ENCODE results near the gene OPA1. TPM values are rescaled to one million over a fixed set of nuclear protein-coding genes. Genes with fewer than 3 reads are reported as not detected.

Gene OPA1
- total and polyA plus RNA-seq, 7 donors = 20.4 to 58.7 (median 45.9) TPM

DNA sequence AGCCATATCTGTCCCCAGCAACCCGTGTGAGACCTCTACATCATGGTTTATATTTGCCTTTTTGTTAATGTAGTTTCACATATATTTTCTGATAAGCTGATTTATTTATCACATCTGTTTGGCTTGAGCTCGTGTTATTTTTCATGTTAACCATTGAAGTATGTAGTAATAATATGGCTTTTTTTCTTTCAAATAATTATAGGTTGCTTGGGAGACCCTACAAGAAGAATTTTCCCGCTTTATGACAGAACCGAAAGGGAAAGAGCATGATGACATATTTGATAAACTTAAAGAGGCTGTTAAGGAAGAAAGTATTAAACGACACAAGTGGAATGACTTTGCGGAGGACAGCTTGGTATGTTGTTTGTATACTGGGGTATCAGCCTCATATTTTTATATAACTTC, 63.9 kb downstream of the OPA1 start:
- H3K9me3 ChIP-seq = no peaks in the 10 kb centered on the region
- H3K36me3 ChIP-seq = peaks cover 0 to 92% (median 16%) of the 10 kb centered on the region in 4 donors
- intact Hi-C loops (cut with DNase I) = no loop called here
- 92 to 93% methylated on average over 6 of the region's 6 CpGs for WGBS, 2 donors
- no peak for TF ChIP-seq POLR2AphosphoS5 (IDR thresholded peaks at IDR 0.05)
- TF ChIP-seq POLR2A (IDR thresholded peaks at IDR 0.05) = no peak
- TF ChIP-seq EP300 (IDR thresholded peaks at IDR 0.05) = no peak
- no peak for TF ChIP-seq CTCF (IDR thresholded peaks at IDR 0.05)
- H3K4me3 ChIP-seq = no peak overlapping the region
- H3K27me3 ChIP-seq = no peaks in the 10 kb centered on the region
- H3K27ac ChIP-seq = no peak overlapping the region
- DNase-seq = no peak
- H3K4me1 ChIP-seq = no peaks in the 10 kb centered on the region

GRCh38 chr3:193660171-193660570, 67.2 kb downstream of the OPA1 start:
- WGBS, 2 donors = 93 to 96% methylated on average over 1 of the region's 1 CpG
- no peak overlapping the region for H3K4me3 ChIP-seq
- H3K27me3 ChIP-seq = no peaks in the 10 kb centered on the region
- TF ChIP-seq EP300 (IDR thresholded peaks at IDR 0.05) (no peak), POLR2AphosphoS5 (IDR thresholded peaks at IDR 0.05) (no peak), POLR2A (IDR thresholded peaks at IDR 0.05) (no peak), CTCF (IDR thresholded peaks at IDR 0.05) (no peak)
- no peaks in the 10 kb centered on the region for H3K4me1 ChIP-seq
- no peak for DNase-seq
- peaks cover 0 to 96% (median 12%) of the 10 kb centered on the region in 4 donors for H3K36me3 ChIP-seq
- intact Hi-C loops (cut with DNase I) = no loop called here
- no peak overlapping the region for H3K27ac ChIP-seq
- H3K9me3 ChIP-seq = no peaks in the 10 kb centered on the region

- intact Hi-C loops (cut with DNase I) = no loop called here
- H3K27ac ChIP-seq = no peak overlapping the region
- H3K27me3 ChIP-seq = no peaks in the 10 kb centered on the region
- H3K4me3 ChIP-seq = no peak overlapping the region
- TF ChIP-seq POLR2A (IDR thresholded peaks at IDR 0.05) (no peak), CTCF (IDR thresholded peaks at IDR 0.05) (no peak), EP300 (IDR thresholded peaks at IDR 0.05) (no peak), POLR2AphosphoS5 (IDR thresholded peaks at IDR 0.05) (no peak)
- 75 to 85% methylated on average over 4 of the region's 4 CpGs for WGBS, 2 donors
- H3K4me1 ChIP-seq = no peaks in the 10 kb centered on the region
- no peaks in the 10 kb centered on the region for H3K9me3 ChIP-seq
- no peak for DNase-seq
- H3K36me3 ChIP-seq = peaks cover 0 to 96% (median 12%) of the 10 kb centered on the region in 4 donors
Observed at GRCh38 chr3:193660698-193661411, 67.8 kb downstream of the OPA1 start.

DNA sequence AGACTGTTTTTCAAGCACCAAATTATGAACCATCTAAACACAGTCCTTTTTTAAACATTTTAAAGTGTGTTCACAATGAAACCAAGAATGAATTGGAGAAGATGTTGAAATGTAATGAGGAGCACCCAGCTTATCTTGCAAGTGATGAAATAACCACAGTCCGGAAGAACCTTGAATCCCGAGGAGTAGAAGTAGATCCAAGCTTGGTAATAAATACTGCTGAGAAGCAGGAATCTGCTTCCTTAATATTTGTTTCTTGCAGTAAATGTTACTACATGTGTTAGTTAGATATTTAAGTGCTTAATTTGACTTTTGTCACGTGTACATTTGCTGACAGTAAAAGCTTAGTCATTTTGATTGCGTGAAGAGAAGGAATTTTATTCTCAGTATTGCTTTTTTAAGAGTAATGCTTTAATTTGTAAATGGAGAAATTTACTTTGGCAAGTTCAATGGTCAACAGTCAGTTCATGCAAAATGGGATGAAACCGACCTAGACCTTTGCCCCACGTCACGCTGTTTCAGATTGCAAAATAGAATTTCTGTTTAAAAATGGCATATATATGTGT, 69.8 kb downstream of the OPA1 start:
- intact Hi-C loops (cut with DNase I) = no loop called here
- WGBS, 2 donors = 83 to 90% methylated on average over 7 of the region's 7 CpGs
- no peaks in the 10 kb centered on the region for H3K27me3 ChIP-seq
- H3K9me3 ChIP-seq = no peaks in the 10 kb centered on the region
- H3K27ac ChIP-seq = no peak overlapping the region
- TF ChIP-seq POLR2A (IDR thresholded peaks at IDR 0.05) (no peak), CTCF (IDR thresholded peaks at IDR 0.05) (no peak), POLR2AphosphoS5 (IDR thresholded peaks at IDR 0.05) (no peak), EP300 (IDR thresholded peaks at IDR 0.05) (no peak)
- H3K4me3 ChIP-seq = no peak overlapping the region
- DNase-seq = no peak
- peaks cover 0 to 96% (median 6%) of the 10 kb centered on the region in 4 donors for H3K36me3 ChIP-seq
- H3K4me1 ChIP-seq = no peaks in the 10 kb centered on the region

Data from sigmoid colon (tissue), 7 donors.